Ovary (tissue), 3 donors: ENCODE measurements around the gene USP13.

Source experiments
- CTCF ChIP-seq, 3 donors: fragments of 450-650 bp in 2 of 3; fragments of 200-600 bp in 1 of 3; IDR thresholded peaks; one replicate each; pipeline versions ENCODE4 v1.5.1 to v1.8.0; 2016 to 2022; ENCODE audit warnings: antibody characterized with exemption in 3 of 3, mild to moderate bottlenecking in 1 of 3
- EP300 ChIP-seq: sonication (generic); formaldehyde crosslinking; IDR thresholded peaks from one replicate; pipeline ENCODE4 v1.6.1; 2017; ENCODE audit warnings: antibody characterized with exemption
- donor health status: DM: no; HTN: no; CAD: no.

- TF ChIP-seq CTCF (IDR thresholded peaks at IDR 0.05) (no peak), EP300 (no peak)
Measured at GRCh38 chr3:179658606-179659005, 5.8 kb downstream of the USP13 start.
